TTC549 (cell line): Measurements from ENCODE around the gene FGF5.
"Not testable (repeated sequence)": the region's sequence is repeated elsewhere in the genome, so short reads cannot be mapped to it uniquely, and the experiment has no call there.

Experiments used
- FAIRE-seq: peaks from 2 replicates; lab custom pipeline; 2012; peaks lifted over from hg19 to GRCh38; lab: Jason Lieb, UNC

Gene FGF5

DNA sequence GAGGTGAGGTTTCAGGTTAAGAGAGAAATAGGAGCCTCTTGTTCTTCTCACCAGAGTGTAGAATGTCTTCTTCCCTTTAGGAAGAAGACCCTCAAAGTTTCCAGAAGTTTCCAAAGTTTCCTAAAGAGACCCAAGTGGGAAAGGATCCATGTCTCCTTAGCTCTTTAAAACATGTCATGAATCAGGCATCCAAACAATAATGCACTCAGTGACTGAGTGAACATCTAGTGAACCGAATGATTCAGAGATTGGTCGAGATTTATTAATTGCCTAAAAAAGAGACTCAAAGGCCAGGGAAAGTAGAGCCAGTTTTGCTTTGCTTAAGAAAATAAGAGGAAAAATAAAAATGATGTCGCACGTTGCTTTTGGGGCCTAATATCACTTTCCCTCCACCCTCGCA is 29.4 kb downstream of the FGF5 start:
- no peak for FAIRE-seq

DNA sequence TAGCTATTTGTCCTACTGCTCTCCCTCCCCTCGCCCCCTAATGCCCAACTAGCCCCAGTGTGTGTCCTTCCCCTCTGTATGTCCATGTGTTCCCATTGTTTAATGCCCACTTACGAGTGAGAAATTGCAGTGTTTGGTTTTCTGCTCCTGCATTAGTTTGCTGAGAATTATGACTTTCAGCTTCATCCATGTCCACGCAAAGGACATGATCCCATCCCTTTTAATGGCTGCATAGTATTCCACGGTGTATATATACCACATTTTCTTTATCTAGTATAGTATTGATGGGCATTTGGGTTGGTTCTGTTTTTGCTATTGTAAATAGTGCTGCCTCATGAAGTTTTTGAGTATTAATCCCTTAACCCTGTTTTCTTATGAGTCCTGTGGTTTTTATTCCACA is 35.4 kb downstream of the FGF5 start:
- no peak for FAIRE-seq

DNA sequence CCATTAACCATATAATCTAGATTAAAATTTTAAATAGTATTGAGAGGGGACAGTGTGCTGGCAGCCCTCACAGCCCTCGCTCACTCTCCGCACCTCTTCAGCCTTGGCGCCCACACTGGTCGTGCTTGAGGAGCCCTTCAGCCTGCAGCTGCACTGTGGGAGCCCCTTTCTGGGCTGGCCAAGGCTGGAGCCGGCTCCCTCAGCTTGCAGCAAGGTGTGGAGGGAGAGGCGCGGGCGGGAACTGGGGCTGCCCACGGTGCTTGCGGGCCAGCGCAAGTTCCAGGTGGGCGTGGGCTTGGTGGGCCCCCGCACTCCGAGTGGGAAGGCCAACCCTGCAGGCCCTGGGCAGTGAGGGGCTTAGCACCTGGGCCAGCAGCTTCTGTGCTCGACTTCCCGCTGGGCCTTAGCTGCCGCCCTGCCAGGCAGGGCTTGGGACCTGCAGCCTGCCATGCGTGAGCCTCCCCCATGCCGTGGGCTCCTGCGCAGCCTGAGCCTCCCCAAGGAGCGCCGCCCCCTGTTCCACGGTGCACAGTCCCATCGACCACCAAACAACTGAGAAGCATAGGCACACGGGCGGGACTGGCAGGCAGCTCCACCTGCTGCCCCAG is 36.3 kb downstream of the FGF5 start:
- FAIRE-seq: no peak

DNA sequence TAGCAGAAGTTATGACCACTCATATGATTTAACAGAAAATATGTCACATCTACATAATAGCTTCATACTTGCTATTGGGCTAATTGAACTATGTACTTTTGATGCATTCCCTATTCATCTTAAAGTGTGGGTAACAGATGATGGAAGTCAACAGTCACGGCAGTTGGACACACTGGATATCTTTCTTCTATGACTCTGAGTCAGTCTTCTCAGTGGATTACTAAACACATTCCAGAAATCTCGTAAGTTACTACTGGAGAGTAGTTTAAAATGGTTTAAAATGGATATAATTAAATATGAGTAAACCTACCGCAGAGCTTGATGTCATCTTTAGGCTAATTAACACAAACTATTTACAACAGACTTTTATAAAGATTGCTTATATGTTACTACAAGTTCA is 39.0 kb downstream of the FGF5 start:
- no peak for FAIRE-seq

DNA sequence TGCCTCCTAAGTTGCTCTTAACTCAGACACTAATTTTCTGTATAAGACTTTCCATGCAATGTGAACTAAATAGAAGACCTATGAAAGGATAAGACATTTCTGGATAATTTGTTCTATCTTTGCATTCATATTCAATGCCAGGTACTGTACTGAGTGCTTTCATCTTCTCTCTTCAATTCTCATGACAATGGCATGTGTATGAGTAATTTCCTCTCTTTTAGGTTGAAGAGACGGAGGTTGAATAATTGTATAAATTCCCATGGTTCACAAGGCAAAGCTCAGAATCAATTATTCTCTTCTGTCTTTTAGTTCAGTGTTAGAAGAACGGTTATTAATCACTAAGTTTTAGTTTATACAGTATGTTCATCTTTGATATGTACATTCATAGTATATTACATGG is 39.8 kb downstream of the FGF5 start:
- no peak for FAIRE-seq

DNA sequence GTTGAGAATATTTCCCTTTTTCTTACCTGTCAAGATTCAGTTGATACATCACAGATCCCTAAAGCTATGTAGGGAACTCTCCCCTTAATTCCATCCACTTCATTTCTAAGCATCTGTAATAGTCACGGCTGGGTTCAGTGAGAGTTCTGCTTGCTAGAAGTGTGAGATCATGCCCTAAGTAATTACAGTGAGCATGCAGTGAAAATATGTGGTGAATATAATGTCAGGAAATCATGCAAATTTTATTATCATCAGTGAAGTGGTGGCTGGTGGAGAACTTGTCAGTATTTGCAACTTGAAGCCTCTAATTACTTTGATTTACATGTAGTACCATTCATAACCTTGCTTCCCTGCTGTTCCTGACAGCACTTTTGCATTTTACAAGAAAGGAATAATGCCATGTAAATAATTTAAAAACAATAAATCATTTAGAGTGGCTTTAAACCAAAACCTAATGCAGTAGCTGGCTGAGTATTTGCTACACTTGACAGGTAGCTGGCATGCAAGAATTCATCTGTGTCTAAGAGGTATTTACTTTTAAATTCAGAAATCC is 40.8 kb downstream of the FGF5 start:
- no peak for FAIRE-seq

DNA sequence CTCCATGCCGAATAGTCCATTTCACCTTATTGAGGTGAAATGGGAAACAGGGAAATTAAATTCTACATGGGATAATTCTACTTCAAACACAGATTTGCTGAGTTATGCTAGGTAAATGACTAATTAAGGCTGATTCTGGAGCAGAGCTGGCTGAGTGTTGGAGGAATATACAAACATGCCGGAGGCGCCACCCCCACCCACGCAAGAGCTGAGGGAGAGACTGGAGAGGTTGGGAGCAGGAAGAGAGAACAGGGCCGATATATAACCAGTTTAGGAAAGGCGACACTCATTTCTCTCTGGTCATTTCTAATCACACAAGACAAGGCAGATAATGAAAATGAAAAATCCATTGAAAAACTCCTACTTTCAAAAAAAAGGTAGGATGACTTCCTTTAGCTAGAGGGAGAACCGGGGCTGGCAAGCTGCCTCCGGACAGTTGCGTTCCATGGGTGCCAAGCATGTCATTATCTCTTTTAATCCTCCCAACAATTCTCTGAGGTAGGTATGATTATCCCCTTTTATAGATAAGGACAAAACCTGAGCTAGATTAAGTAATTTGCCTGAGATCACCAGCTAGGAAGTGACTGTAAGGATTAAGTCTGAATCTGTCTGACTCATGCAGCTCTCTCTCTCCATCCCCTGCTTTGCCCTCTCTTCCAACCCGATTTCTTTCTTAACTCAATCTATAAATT is 41.5 kb downstream of the FGF5 start:
- FAIRE-seq: no peak

DNA sequence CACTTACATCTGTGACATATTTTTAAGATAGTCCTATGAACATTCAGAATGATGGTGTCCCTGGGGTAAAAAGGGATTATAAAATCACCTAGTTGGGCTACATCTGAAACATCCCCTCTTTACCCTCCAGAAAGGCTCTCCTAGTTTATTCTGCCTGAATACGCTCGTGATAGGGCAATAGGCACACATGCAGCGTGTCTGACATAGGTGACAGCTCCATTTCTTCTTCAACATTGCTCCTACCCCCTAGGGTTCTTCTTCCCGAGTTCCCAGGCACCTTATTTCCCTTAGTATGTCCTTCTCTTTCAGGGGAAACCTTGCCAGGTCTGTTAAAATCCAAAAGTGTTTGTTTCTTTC is 42.0 kb downstream of the FGF5 start:
- FAIRE-seq: no peak

DNA sequence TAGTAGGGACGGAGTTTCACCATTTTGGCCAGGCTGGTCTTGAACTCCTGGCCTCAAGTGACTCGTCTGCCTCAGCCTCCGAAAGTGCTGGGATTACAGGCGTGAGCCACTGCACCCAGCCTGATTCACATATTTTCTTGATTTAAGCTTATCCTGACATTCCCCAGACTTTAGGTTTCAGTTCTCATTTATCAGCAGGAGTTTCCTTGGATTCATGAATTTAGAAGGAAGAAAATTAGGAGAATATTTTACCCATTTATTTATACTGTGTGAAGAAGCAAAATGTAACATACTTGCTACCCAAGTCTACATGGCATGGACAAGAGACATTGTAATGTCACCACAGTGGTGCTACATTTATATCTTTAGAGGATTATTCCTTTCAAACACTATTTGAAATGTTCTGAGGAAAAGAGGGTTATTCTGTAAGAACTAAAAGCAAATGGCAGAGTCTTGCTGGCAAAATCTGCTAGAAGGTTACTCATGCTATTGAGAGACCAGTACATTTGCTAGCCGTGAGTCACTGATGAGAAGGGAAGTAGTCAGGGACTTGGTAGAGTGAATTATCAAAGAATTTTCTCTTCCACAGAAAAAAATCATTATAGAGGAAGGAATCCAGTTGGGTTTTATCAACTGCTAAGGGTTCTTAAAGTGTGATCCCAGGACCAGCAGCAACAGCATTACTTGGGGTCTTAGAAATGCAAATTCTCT is 43.0 kb downstream of the FGF5 start:
- FAIRE-seq: no peak

DNA sequence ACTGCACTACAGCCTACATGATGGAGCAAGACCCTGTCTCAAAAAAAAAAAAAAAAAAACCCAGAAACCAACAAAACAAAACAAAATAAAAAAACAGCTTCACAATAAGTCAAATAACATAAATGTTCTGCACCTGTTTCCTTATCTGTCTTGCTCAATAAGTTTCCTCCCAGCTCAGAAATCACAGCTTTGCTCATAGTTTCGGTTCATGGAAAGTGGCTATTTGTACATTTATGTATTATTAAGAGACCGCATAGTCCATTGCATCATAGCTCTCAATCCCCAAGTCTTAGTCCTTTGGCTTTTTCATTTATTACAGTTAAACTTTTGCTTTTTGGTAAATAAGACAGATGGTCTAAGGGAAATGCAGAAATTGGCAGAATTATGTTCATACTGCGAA is 44.7 kb downstream of the FGF5 start:
- no peak for FAIRE-seq

DNA sequence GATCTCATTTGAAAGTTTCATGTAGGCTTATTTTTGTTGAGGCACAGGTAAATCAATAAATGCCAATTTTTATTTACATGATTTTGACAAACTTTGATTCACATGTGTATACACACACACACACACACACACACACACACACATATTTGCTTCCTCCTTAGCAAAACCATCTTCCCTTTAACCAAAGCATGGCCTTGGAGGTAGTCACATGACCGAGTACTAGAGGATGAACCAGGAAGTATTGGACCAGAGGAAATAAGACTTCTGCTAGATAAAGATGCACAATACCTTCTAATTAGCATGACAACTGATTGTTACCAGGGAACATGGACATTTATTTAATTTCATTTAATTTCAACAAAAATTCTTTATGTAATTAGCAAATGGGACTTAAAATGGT is 45.7 kb downstream of the FGF5 start:
- FAIRE-seq: no peak

DNA sequence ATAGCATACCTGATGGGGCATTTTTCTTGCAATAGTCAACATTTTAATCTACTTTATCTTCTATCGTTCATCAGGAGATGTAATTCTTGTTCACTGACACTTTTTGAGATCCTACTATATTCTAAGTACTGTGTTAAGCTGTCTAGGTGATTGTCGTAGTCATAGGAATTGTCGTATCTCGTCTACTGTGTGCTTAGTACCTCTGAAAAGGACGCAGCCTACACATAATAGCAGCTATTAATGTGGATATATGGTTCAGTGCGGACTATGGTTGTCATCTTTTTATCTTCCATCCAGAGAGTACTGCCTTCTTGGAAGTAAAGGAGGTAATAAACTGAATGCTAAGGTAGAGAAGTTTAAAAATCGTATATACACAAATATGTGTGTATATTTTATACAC is 47.2 kb downstream of the FGF5 start:
- no peak for FAIRE-seq

DNA sequence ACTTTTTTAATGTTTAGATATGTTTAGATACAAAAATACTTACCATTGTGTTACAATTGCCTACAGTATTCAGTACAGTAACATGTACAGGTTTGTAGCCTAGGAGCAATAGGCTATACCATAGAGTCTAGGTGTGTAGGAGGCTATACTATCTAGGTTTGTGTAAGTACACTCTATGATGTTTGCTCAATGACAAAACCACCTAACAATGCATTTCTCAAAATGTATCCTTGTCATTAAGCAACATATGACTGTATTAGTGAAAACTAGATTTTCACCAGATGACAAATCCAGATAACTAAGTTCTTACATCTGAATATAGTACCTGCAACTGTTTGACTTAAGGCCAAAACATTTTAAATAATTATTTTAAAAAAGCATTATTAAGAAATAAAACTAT is 49.4 kb downstream of the FGF5 start:
- not testable (repeated sequence) for FAIRE-seq

DNA sequence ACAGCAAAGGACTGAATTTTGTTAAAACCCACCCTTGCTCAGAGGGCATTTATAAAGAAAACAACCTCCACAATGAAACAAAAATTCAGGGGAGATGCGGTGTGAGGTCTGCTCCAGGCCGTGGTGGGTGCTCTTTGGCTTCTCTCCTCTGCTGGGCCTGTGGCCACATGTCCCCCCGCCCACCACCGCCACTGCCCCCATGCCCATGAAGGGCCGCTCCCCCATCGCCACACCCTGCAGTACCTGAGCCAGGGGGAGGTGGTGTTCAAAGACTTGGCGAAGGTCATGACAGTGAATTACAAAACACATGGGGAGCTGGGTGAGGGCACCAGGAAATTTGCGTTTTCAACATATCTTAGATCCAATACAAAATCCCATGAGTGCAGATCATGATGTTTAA is 54.9 kb downstream of the FGF5 start:
- FAIRE-seq: no peak

DNA sequence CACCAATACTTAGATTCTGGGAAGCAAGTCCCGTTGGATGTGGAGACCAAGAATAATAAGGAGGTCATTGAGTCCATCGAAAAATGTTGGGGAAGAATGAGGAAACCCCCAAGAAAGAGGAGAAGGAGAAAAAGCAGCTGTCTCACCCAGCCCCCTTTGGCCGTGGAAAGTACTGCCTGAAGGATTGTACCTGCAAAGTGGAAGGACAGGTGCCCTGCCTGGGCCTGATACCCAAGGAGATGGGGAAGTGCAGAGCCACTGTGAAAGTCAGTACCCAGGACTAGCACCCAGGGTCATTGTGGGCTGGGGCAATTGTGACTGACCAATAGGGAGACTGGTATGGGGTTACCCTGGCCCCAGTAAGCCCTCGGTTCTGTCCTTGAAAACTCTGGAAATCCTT is 55.3 kb downstream of the FGF5 start:
- FAIRE-seq: no peak

DNA sequence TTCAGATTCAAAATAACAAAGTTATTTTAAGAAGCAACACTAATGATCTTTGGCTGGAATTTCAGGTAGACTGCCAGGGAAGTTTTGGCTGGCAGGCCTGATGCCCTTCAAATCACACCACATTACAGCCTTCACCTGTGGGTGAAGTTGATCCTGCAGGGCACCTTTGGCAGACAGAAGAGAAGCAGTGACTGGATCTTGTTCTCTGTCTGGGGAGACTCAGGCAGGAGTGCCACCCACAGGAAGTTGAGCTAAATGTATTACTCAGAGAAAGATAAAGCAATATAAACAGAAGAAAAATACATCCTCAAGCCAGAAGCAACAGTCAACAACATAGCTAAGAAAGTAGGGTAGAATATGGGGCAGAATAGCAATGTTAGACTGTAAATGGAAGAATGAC is 56.3 kb downstream of the FGF5 start:
- FAIRE-seq: no peak

DNA sequence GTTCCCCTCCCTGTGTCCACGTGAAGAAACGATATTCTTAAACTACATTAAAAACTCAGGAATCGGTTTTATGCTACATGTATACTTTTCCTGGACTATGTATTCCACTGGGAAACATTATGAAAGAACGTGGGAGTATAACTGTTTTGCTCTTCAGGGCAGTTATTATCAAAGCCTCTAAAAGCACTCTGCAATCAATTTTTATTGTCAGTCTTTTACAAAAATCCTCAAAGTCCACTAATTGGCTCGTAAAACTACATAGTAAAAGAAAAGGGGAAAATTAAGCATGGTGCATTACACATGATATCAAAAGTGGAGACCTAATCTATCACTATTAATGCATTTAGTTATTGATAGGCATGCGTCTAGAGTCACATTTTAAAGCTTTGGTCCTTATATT is 57.7 kb downstream of the FGF5 start:
- FAIRE-seq: no peak

DNA sequence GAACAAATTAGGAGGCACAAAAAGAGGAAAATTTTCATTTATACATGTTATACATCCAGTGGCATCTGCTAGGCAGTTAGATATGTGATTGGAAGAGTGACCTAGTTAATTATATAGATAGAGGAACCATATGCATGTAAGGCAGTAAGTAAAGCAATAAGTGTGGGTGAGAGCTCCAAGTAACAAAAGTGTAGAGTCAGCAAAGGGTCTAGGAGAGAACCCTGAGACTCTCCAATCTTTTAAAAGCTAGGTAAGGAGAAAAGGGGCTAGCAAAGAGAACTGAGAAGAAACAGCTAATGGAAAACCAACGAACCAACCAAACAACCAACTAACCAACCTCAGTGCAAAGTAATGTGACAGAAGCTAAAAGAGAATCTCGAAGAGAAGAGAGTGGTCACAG is 65.2 kb downstream of the FGF5 start:
- no peak for FAIRE-seq

DNA sequence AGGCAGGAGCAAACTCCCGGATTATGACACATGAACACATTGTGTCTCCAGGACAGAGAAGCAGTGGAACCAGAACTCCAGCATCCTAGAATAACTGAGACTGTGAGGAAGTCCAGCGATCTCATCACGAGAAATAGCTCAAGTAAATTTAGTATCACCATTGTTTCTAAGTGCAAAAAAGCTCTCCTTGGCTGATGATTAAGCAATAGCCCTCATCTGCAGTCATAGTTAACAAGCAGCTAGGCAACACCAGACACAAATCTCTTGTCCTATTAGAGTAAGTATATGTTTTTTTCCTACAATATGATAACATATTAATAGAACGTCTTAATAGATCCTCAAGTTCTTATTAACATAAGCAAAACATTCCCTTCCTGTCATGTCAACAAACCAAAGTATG is 66.7 kb downstream of the FGF5 start:
- FAIRE-seq: no peak

DNA sequence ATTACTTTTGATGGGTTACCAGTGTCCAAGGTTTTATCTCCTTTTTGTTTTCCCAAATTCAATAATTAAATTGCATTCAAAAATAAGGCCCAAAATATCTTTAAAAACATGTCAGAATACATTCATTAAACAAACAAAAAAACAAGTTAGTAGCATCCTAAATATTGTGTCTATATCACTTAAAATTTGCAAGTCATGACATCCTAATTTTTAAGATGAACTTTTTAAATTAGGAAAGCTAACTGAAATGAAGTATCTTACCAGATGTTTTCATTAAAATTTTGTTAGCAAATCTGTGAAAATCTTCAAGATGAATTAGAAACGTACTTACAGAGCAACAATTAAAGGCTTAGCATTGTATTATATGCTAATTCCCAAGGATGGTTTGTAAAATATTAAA is 68.1 kb downstream of the FGF5 start:
- FAIRE-seq: no peak

DNA sequence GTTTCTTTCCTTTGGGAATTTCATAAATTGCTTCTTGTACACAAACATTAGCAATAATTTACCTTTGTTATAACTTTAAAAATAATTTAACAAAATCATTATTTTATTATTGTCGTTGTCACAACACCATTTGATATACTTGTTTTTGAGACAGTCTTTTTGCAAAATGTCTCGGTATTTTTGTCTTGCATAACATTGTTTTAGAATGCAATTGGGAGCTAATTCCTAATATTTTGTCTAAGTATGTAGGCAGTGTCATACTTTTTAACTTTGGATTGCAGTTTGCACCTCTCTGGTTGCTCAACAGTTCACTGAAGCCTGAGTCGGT is 68.7 kb downstream of the FGF5 start:
- no peak for FAIRE-seq

DNA sequence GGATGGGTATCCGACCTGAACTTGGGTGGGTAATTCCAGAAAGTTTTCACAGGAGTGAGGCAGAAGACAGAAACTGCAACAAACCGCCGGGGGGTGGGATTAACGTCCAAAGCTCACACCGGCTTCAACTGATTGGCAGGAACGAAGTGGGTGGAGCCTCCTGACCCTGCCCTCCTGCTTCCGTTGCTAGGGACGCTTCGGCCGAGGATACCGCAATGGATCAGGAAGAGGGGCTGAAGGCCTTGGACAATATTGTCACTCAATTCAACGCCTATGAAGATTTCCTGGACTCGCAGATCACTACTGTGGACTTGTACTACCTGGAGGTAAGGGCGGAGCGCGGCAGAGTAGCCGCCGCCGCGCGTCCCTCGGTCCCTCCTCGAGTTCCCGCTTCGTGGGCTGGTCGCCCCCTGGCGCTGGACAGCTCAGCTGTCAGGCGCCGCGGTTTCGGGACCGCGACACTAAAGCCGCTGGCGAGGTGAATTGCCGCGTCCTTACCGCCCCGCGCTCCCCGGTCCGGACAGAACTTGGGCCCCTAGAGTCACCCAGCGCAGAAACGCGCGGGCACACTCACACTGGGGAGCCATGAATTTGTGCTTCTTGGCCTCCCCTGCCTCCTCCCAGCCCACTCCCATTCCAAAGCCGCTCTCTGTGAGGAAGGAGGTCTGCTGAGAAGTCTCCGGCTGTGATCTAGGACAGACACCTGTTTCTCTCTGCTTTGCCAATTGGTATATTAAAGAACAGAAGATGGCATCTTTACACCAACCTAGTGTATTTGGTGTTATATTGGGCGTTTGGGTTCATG is 69.3 kb downstream of the FGF5 start, which contains the start of gene CFAP299:
CFAP299 (plus strand) TSS at position 177 of the 805 bp plus-strand sequence.
- no peak for FAIRE-seq

DNA sequence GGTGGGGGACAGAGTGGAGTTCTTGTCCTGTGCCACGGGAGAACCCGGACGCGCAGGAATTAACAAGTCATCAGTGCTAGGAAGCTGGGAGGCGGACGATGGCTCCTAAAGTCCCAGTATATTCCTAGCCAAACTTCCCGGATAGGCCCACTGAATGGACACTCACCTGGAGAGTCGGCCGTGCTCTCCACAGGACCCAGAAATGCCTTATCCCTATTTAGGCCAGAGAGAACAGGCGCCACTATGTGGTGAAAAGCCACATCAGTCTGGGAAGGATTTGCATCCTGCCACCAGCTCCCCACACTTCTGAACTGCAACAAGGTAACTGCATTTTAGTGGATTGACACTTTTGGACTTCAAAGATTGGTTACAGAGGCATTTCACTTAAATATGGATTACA is 70.1 kb downstream of the FGF5 start:
- no peak for FAIRE-seq
